ENCODE results near the gene SLC7A6. TPM values are rescaled to one million over a fixed set of nuclear protein-coding genes. Genes with fewer than 3 reads are reported as not detected.

Gene SLC7A6
- total RNA-seq, 6 experiments from 2014 or later = 1.6 to 9.6 (median 4.5) TPM

DNA sequence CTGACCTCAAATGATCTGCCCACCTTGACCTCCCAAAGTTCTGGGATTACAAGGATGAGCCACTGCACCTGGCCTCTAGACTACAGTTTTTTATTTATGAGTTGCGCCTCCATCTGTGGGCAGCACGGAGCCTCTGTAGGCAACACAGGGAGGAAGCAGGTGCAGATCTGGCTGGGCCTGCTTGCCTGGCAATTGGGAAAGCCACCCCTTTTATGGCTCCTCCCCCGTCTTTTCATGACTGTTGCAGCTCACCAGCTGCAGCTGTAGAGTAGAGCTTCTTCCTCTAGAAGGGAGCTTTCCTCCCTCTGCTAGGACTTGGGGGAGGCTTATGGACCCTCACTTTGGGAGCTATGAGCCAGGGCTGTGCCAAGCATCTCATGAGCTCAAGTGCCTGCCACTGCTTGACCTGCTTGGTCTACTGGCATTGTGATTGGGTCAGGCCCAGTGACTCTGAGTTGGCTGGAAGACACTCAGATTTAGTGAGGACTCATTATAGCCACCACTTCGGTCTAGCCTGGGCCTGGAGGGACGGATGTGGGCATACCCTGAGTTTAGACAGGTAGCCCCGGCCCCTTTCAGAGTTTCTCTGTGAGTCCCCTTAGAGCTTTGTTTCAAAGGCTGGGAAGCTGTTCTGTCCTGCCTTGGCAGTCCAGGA is 6.9 kb upstream of the SLC7A6 start:
- ATAC-seq = no peak
- TF ChIP-seq, protein P1, sequence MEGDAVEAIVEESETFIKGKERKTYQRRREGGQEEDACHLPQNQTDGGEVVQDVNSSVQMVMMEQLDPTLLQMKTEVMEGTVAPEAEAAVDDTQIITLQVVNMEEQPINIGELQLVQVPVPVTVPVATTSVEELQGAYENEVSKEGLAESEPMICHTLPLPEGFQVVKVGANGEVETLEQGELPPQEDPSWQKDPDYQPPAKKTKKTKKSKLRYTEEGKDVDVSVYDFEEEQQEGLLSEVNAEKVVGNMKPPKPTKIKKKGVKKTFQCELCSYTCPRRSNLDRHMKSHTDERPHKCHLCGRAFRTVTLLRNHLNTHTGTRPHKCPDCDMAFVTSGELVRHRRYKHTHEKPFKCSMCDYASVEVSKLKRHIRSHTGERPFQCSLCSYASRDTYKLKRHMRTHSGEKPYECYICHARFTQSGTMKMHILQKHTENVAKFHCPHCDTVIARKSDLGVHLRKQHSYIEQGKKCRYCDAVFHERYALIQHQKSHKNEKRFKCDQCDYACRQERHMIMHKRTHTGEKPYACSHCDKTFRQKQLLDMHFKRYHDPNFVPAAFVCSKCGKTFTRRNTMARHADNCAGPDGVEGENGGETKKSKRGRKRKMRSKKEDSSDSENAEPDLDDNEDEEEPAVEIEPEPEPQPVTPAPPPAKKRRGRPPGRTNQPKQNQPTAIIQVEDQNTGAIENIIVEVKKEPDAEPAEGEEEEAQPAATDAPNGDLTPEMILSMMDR (IDR thresholded peaks at IDR 0.05) = no peak
- Histone ChIP-seq H3K4me3 (no peak overlapping the region), H3K36me3 (peaks cover 0 to 55% (median 0%) of the 10 kb centered on the region in 4 donors), H3K27ac (no peak overlapping the region), H3K27me3 (no peaks in the 10 kb centered on the region), H3K4me1 (no peaks in the 10 kb centered on the region), H3K9me3 (no peaks in the 10 kb centered on the region)
- 80% methylated on average over 2 of the region's 6 CpGs for WGBS (ENCODE audit: insufficient coverage, low coverage, low lambda C conversion rate, missing lambda C conversion rate)
- no peak for DNase-seq
- intact Hi-C loops (cut with DNase I) = loop anchor here in 1 of 2 donors (5.0 kb wide), 1 partner anchor 70 kb away; no protein-coding TSS in a partner anchor

DNA sequence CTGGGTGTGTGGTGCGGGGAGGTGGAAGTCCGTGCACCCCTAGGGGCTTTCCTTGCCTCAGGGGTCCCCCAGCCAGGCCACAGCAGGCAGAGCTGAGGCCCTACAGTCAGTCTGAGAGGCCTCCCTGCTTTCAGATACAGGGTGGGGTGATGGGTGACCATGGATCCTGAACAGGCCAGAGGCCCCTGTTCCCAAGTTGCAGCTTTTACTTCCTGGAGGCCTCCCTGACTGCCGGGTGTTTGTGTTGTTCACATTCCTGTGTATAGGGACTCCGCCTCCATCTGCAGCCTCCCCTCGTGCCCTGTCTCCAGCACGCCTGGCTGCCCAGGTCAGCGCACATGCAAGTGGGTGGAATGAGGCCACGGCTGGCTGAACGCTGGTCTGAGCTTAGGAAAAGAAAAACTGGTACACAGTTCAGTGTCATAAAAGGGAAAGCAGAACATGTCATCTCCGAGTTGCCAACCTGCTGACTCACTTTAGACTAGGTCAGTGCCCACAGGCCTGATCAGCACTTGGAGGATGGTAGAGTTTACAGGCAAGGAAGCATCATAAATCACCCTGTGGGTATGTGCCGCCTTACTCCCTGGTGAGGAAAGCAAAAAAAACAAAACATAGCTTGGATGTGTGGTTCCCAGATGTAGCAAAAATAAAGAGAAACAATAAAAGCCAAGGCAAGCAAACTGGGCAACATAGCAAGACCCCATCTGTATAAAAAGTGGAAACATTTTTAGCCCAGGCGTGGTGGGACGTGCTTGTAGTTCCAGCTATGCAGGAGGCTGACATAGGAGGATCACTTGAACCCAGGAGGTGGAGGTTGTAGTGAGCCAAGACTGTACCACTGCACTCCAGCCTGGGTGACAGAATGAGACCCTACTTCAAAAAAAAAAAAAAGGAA is 6.2 kb upstream of the SLC7A6 start:
- H3K4me3 ChIP-seq = no peak overlapping the region
- H3K36me3 ChIP-seq = peaks cover 0 to 47% (median 0%) of the 10 kb centered on the region in 4 donors
- no peak overlapping the region for H3K27ac ChIP-seq
- intact Hi-C loops (cut with DNase I) = loop anchor here in 1 of 2 donors (5.0 kb wide), 1 partner anchor 69 kb away; no protein-coding TSS in a partner anchor
- TF ChIP-seq, protein P1 (IDR thresholded peaks at IDR 0.05) = no peak
- TF ChIP-seq POLR2A (IDR thresholded peaks at IDR 0.05) = no peak
- no peaks in the 10 kb centered on the region for H3K9me3 ChIP-seq
- H3K27me3 ChIP-seq = no peaks in the 10 kb centered on the region
- WGBS (ENCODE audit: insufficient coverage, low coverage, low lambda C conversion rate, missing lambda C conversion rate) = 57% methylated on average over 3 of the region's 13 CpGs
- H3K4me1 ChIP-seq = no peaks in the 10 kb centered on the region
- DNase-seq (no peak), ATAC-seq (peak in 1 of 4 donors; percentile 17)

DNA sequence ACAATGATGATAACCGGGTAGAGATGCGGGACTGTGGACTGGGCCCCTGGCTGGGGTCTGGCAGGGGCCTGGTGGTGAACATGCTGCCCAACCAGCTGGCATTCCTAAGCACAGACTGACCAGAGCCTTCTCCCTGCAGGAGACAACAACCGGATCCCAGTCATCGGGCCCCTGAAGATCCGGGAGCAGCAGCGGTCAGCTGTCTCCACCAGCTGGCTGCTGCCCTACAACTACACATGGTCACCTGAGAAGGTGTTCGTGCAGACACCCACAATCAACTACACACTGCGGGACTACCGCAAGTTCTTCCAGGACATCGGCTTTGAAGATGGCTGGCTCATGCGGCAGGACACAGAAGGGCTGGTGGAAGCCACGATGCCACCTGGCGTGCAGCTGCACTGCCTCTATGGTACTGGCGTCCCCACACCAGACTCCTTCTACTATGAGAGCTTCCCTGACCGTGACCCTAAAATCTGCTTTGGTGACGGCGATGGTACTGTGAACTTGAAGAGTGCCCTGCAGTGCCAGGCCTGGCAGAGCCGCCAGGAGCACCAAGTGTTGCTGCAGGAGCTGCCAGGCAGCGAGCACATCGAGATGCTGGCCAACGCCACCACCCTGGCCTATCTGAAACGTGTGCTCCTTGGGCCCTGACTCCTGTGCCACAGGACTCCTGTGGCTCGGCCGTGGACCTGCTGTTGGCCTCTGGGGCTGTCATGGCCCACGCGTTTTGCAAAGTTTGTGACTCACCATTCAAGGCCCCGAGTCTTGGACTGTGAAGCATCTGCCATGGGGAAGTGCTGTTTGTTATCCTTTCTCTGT is 5.1 kb upstream of the SLC7A6 start:
- Histone ChIP-seq H3K4me3 (no peak overlapping the region), H3K36me3 (peaks cover 0 to 40% (median 0%) of the 10 kb centered on the region in 4 donors), H3K27ac (no peak overlapping the region), H3K4me1 (peaks cover 0 to 5% (median 0%) of the 10 kb centered on the region in 4 donors), H3K27me3 (no peaks in the 10 kb centered on the region), H3K9me3 (no peaks in the 10 kb centered on the region)
- DNase-seq (no peak), ATAC-seq (no peak)
- 80% methylated on average over 7 of the region's 27 CpGs for WGBS (ENCODE audit: insufficient coverage, low coverage, low lambda C conversion rate, missing lambda C conversion rate)
- intact Hi-C loops (cut with DNase I) = loop anchor here in 1 of 2 donors (5.0 kb wide), 1 partner anchor 68 kb away; no protein-coding TSS in a partner anchor
- TF ChIP-seq, protein P1 (IDR thresholded peaks at IDR 0.05) = no peak
- TF ChIP-seq POLR2A (IDR thresholded peaks at IDR 0.05) = no peak

DNA sequence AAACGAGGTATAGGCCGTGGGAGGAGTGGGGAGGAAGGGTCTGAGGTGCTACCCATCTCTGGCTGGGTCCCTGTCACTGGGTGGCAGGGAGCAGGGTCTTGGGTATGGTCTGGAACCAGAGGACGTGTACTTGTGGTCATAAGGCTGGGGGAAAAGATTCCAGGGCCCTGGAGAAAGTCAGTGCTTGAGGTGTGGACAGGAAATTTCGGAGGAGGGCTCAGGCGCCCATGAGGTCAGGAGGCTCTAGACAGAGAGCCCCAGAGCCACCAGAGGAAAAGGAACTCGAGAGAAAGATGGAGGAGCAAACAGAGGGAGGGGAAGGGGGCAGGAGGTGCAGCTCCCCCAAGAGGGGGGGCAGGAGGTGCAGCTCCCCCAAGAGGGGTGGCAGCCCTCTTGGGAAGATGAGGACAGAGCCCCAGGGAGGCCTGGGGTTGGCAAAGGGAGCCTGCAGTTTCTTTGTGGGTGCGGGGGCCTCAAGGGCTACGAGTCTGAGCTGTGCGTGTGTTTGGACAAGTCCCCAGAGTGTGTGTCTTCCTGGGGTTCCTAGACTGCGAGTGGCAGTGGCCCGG is 683 bp upstream of the SLC7A6 start:
- 48% methylated on average over 5 of the region's 11 CpGs for WGBS (ENCODE audit: insufficient coverage, low coverage, low lambda C conversion rate, missing lambda C conversion rate)
- H3K36me3 ChIP-seq = peaks cover 0 to 20% (median 0%) of the 10 kb centered on the region in 4 donors
- ATAC-seq (no peak), DNase-seq (no peak)
- peak overlapping the region; percentile 67 to 80 (median 69) for H3K27ac ChIP-seq
- no peak for TF ChIP-seq POLR2A (IDR thresholded peaks at IDR 0.05)
- TF ChIP-seq, protein P1 (IDR thresholded peaks at IDR 0.05) = no peak
- no peaks in the 10 kb centered on the region for H3K9me3 ChIP-seq
- H3K4me1 ChIP-seq = peaks cover 0 to 18% (median 0%) of the 10 kb centered on the region in 4 donors
- peak overlapping the region; percentile 69 to 85 (median 83) for H3K4me3 ChIP-seq
- intact Hi-C loops (cut with DNase I) = no loop called here
- H3K27me3 ChIP-seq = no peaks in the 10 kb centered on the region

Measured in right lobe of liver (tissue), 6 donors.